IMR-90 (cell line): ENCODE data around the gene SERINC3. TPM values are rescaled to one million over a fixed set of nuclear protein-coding genes. Genes with fewer than 3 reads are reported as not detected.

Experiments used
- ATAC-seq: fragments of 200-7000 bp; cut with Tn5 transposase; 2 replicates; pipeline ENCODE4 v1.9.1; 2020; ENCODE audit warnings: low read depth, mild to moderate bottlenecking, moderate library complexity
- BruUV-seq: library from RNA; stranded (reverse); fragments of 400-500 nt; replicated peaks from 2 replicates; lab custom pipeline; 2021; lab: Mats Ljungman, UMichigan
- CTCF ChIA-PET: fragments of 300-600 bp; formaldehyde crosslinking; extraction: SDS; loops from one replicate; lab custom pipeline; 2021; ENCODE audit warnings: antibody characterized with exemption; lab: Yijun Ruan, JAX
- POLR2A ChIA-PET: fragments of 300-600 bp; sonication (Branson Sonifier 250); formaldehyde crosslinking; loops from one replicate; lab custom pipeline; 2022; ENCODE audit warnings: antibody characterized with exemption; ENCODE audit not compliant: unreplicated experiment; lab: Charles Lee
- DNase-seq: peaks from one replicate; pipeline ENCODE4 v3.0.0; 2013
- H2AFZ ChIP-seq: replicated peaks from 2 replicates; pipeline ENCODE3; 2013; ENCODE audit warnings: low read length, mild to moderate bottlenecking; ENCODE audit not compliant: poor library complexity
- H2AK5ac ChIP-seq: 2 replicates; pipeline ENCODE4 v1.6.1; 2013; ENCODE audit warnings: low read depth, low read length, inconsistent platforms
- H2AK9ac ChIP-seq: replicated peaks from 2 replicates; pipeline ENCODE3; 2013; ENCODE audit warnings: mild to moderate bottlenecking, low read depth, low read length, moderate library complexity; ENCODE audit not compliant: poor library complexity
- H2BK120ac ChIP-seq: 2 replicates; pipeline ENCODE4 v1.6.1; 2013; ENCODE audit warnings: low read depth, low read length, inconsistent platforms
- H2BK15ac ChIP-seq: 3 replicates; pipeline ENCODE4 v1.6.1; 2013; ENCODE audit warnings: low read depth, low read length, inconsistent platforms
- H2BK20ac ChIP-seq: 2 replicates; pipeline ENCODE4 v1.6.1; 2013; ENCODE audit warnings: low read depth, mild to moderate bottlenecking, inconsistent platforms, low read length, moderate library complexity
- H2BK5ac ChIP-seq: 2 replicates; pipeline ENCODE4 v1.6.1; 2013; ENCODE audit warnings: mild to moderate bottlenecking, low read depth, low read length, inconsistent platforms; ENCODE audit not compliant: poor library complexity, severe bottlenecking
- H3K14ac ChIP-seq: replicated peaks from 2 replicates; pipeline ENCODE4 v1.6.1; 2013; ENCODE audit warnings: low read depth, low read length, inconsistent platforms
- H3K18ac ChIP-seq: 2 replicates; pipeline ENCODE4 v1.6.1; 2013; ENCODE audit warnings: low read depth, low read length, control low read depth
- H3K23ac ChIP-seq: 2 replicates; pipeline ENCODE4 v1.6.1; 2013; ENCODE audit warnings: low read depth, low read length, inconsistent platforms
- H3K27ac ChIP-seq: 2 replicates; pipeline ENCODE4 v1.5.1; 2013; ENCODE audit warnings: mild to moderate bottlenecking, control low read depth, low read length; ENCODE audit not compliant: insufficient read depth
- H3K27me3 ChIP-seq: 2 replicates; pipeline ENCODE4 v1.6.1; 2013; ENCODE audit warnings: low read length; ENCODE audit not compliant: control insufficient read depth, insufficient read depth
- H3K36me3 ChIP-seq: 2 replicates; pipeline ENCODE4 v1.6.1; 2013; ENCODE audit warnings: low read length, mixed read lengths; ENCODE audit not compliant: control insufficient read depth, insufficient read depth
- H3K4ac ChIP-seq: 2 replicates; pipeline ENCODE4 v1.6.1; 2013; ENCODE audit warnings: low read depth, low read length, inconsistent platforms
- H3K4me1 ChIP-seq: 2 replicates; pipeline ENCODE4 v1.6.1; 2013; ENCODE audit warnings: low read length, mixed read lengths; ENCODE audit not compliant: control insufficient read depth, insufficient read depth
- H3K4me2 ChIP-seq: 2 replicates; pipeline ENCODE4 v1.6.1; 2013; ENCODE audit warnings: low read depth, mild to moderate bottlenecking, control low read depth, low read length, moderate library complexity
- H3K4me3 ChIP-seq: 2 replicates; pipeline ENCODE4 v1.5.1; 2013; ENCODE audit warnings: low read depth, mild to moderate bottlenecking, control low read depth, low read length, moderate library complexity; ENCODE audit not compliant: insufficient read depth
- H3K56ac ChIP-seq: 2 replicates; pipeline ENCODE4 v1.6.1; 2013; ENCODE audit warnings: low read length, inconsistent platforms; ENCODE audit not compliant: insufficient read depth; ENCODE audit errors: extremely low read depth
- H3K79me1 ChIP-seq, 2 experiments: 2 replicates each; pipeline ENCODE4 v1.6.1; 2013; ENCODE audit warnings: low read length in 2 of 2, inconsistent platforms in 1 of 2, low read depth in 1 of 2
- H3K9ac ChIP-seq: 2 replicates; pipeline ENCODE4 v1.6.1; 2013; ENCODE audit warnings: low read depth, low read length, control low read depth
- H3K9me1 ChIP-seq: 2 replicates; pipeline ENCODE4 v1.6.1; 2013; ENCODE audit warnings: low read length, inconsistent platforms; ENCODE audit not compliant: insufficient read depth
- H3K9me3 ChIP-seq: 2 replicates; pipeline ENCODE4 v1.6.1; 2013; ENCODE audit warnings: low read length; ENCODE audit not compliant: control insufficient read depth, insufficient read depth
- H4K20me1 ChIP-seq: 2 replicates; pipeline ENCODE4 v1.6.1; 2013; ENCODE audit warnings: low read length, inconsistent platforms; ENCODE audit not compliant: insufficient read depth
- H4K5ac ChIP-seq: 2 replicates; pipeline ENCODE4 v1.6.1; 2013; ENCODE audit warnings: mild to moderate bottlenecking, low read depth, low read length, control low read depth
- H4K8ac ChIP-seq, 2 experiments: 2 replicates each; pipeline ENCODE4 v1.6.1; 2013; ENCODE audit warnings: low read depth in 2 of 2, low read length in 2 of 2, control low read depth in 1 of 2, inconsistent platforms in 1 of 2
- H4K91ac ChIP-seq: 2 replicates; pipeline ENCODE4 v1.6.1; 2013; ENCODE audit warnings: low read depth, low read length, inconsistent platforms; ENCODE audit not compliant: insufficient read depth
- CEBPB ChIP-seq: IDR thresholded peaks from 2 replicates; pipeline ENCODE4 v1.6.1; 2012; ENCODE audit warnings: low read depth, low read length, improper control_type of control experiment
- MAFK ChIP-seq: IDR thresholded peaks from 2 replicates; pipeline ENCODE4 v1.6.1; 2012; ENCODE audit warnings: low read depth, low read length, improper control_type of control experiment
- NFE2L2 ChIP-seq: fragments of 150-350 bp; IDR thresholded peaks from 2 replicates; pipeline ENCODE4 v1.6.1; 2016; ENCODE audit warnings: low read depth, mild to moderate bottlenecking, low read length
- POLR2A ChIP-seq: IDR thresholded peaks from 2 replicates; pipeline ENCODE4 v1.6.1; 2012; ENCODE audit warnings: mild to moderate bottlenecking, low read depth, low read length
- SMC3 ChIP-seq: fragments of 150-350 bp; IDR thresholded peaks from 2 replicates; pipeline ENCODE4 v1.6.1; 2016; ENCODE audit warnings: low read depth, mild to moderate bottlenecking, antibody characterized with exemption, low read length, moderate library complexity
- WGBS, 2 experiments: methylation state at CpG; one replicate each; pipeline versions ENCODE4 v1.1.5 to v1.1.7; 2013; ENCODE audit warnings: missing lambda C conversion rate in 2 of 2; ENCODE audit not compliant: insufficient read length in 1 of 2; ENCODE audit errors: extremely low coverage in 2 of 2; 5-methylcytosine and 5-hydroxymethylcytosine counted together
- dilution Hi-C: fragments of 300-500 bp; cut with HindIII; formaldehyde crosslinking; loops from one replicate; pipeline ENCODE4 v1.14.3; 2018; ENCODE audit warnings: low sequenced_read_pairs; ENCODE audit not compliant: unreplicated experiment
- in situ Hi-C: fragments of 300-500 bp; cut with MboI; formaldehyde crosslinking; loops from 3 replicates; pipeline ENCODE4 v1.14.3; 2019; ENCODE audit warnings: low sequenced_read_pairs, inconsistent platforms, mixed read lengths
- intact Hi-C: fragments of 100-400 bp; cut with micrococcal nuclease; formaldehyde crosslinking; loops from 2 replicates; pipeline ENCODE4 v1.10.0; 2022
- polyA plus RNA-seq, 3 experiments: library from polyadenylated mRNA; depleted of rRNA; stranded (reverse); fragments of >200 nt; gene quantifications; 2 replicates each; pipeline ENCODE4 v1.2.3, GENCODE V29; 2012; ENCODE audit warnings: low replicate concordance in 1 of 3
- total RNA-seq: library from RNA; depleted of rRNA; stranded (reverse); fragments of >200 nt; gene quantifications from 2 replicates; pipeline ENCODE4 v1.2.3, GENCODE V29; 2012
- TF ChIP-seq, protein P1 (sequence below): fragments of 150-350 bp; IDR thresholded peaks from 2 replicates; pipeline ENCODE4 v1.6.1; 2017; ENCODE audit warnings: mild to moderate bottlenecking, antibody characterized with exemption, low read length, low read depth
- TF ChIP-seq, protein P2 (sequence below): fragments of 150-350 bp; IDR thresholded peaks from 2 replicates; pipeline ENCODE4 v1.6.1; 2016; ENCODE audit warnings: low read depth, mild to moderate bottlenecking, low read length, moderate library complexity, borderline replicate concordance

SERINC3 gene
- total and polyA plus RNA-seq, 2 of the 4 experiments (the other 2 are of a cell fraction): 101 to 132 TPM

DNA sequence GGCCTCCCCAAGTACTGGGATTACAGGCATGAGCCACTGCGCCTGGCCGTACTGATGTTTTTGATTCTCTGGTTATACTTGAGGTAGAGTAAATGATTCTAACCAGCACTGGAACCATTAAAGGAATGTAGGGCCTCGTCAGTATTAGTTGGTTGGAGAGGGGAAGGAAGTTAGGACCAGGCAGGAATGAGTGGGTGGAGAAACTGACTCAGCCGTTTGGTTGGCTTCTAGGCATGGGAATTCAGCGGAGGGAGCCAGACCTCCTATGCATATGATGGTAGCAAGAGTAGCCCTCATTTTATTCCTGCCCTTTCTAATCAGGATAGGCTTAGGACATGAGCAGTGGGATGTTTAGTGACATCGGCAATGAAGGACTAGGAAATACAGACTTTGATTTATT, 19.0 kb upstream of the SERINC3 start:
- dilution Hi-C loops: no loop called here
- ChIA-PET CTCF (no interaction called here), POLR2A (no interaction called here)
- Histone ChIP-seq H2BK15ac (no peak overlapping the region; the same call in 2 of the 3 replicates), H2BK5ac (peak overlapping the region; percentile 25), H4K5ac (no peak overlapping the region; the same call in 1 of the 2 replicates), H3K4ac (peak overlapping the region; percentile 14; the same call in 1 of the 2 replicates), H3K36me3 (no peaks in the 10 kb centered on the region), H3K56ac (no peak overlapping the region), H3K9me3 (no peaks in the 10 kb centered on the region), H3K79me1 (peaks cover 7 to 25% of the 10 kb centered on the region in 2 experiments; a peak in 3 of 4 replicates), H3K4me1 (no peaks in the 10 kb centered on the region; the same call in 1 of the 2 replicates), H3K9ac (no peak overlapping the region), H3K4me2 (peak overlapping the region; percentile 36; the same call in 1 of the 2 replicates), H2AK5ac (no peak overlapping the region), H2AK9ac (peak overlapping the region; percentile 79), H3K9me1 (no peaks in the 10 kb centered on the region), H2BK120ac (no peak overlapping the region; the same call in 1 of the 2 replicates), H3K14ac (peak overlapping the region; percentile 16; the same call in 1 of the 2 replicates), H2BK20ac (peak overlapping the region; percentile 57; the same call in 1 of the 2 replicates), H3K27ac (no peak overlapping the region), H3K27me3 (no peaks in the 10 kb centered on the region), H4K91ac (no peak overlapping the region), H2AFZ (peak overlapping the region; percentile 61), H3K23ac (no peak overlapping the region), H3K18ac (0 out of 2 replicates have a peak overlapping the region, but pooled peaks have one; percentile 42), H4K8ac (peak overlapping the region in 1 of 2 experiments; percentile 32; a peak in 1 of 4 replicates), H4K20me1 (no peaks in the 10 kb centered on the region), H3K4me3 (no peak overlapping the region)
- intact Hi-C loops: no loop called here
- TF ChIP-seq POLR2A (no peak), CEBPB (no peak), MAFK (peak; percentile 35; the same call in 1 of the 2 replicates), NFE2L2 (0 out of 2 replicates have a peak, but pooled peaks have one; percentile 14), SMC3 (no peak)
- TF ChIP-seq, protein P1, sequence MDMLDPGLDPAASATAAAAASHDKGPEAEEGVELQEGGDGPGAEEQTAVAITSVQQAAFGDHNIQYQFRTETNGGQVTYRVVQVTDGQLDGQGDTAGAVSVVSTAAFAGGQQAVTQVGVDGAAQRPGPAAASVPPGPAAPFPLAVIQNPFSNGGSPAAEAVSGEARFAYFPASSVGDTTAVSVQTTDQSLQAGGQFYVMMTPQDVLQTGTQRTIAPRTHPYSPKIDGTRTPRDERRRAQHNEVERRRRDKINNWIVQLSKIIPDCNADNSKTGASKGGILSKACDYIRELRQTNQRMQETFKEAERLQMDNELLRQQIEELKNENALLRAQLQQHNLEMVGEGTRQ: no peak
- TF ChIP-seq, protein P2, sequence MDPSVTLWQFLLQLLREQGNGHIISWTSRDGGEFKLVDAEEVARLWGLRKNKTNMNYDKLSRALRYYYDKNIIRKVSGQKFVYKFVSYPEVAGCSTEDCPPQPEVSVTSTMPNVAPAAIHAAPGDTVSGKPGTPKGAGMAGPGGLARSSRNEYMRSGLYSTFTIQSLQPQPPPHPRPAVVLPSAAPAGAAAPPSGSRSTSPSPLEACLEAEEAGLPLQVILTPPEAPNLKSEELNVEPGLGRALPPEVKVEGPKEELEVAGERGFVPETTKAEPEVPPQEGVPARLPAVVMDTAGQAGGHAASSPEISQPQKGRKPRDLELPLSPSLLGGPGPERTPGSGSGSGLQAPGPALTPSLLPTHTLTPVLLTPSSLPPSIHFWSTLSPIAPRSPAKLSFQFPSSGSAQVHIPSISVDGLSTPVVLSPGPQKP: no peak
- peak; percentile 72 for ATAC-seq
- no TSS peak for BruUV-seq
- peak; percentile 86 for DNase-seq
- in situ Hi-C loops: no loop called here
- WGBS, 2 experiments: 86% methylated on average over 3 of the region's 6 CpGs; no CpG with 5 or more reads in 1 of the 2 experiments
